GM19238 (cell line): ENCODE results near the gene DCAF17.
A peak's percentile ranks its signal among the peaks of the same experiment; 100 is the strongest.

Experiments used
- DNase-seq: peaks from one replicate; pipeline ENCODE4 v3.0.0; 2011; ENCODE audit warnings: low spot score; ENCODE audit not compliant: insufficient read length

DCAF17 gene

GRCh38 chr2:171434013-171434989 is at the start of gene DCAF17:
DCAF17 (plus strand) TSS chr2:171434226; CDS start chr2:171434578, 352 bp downstream.
- peak; percentile 85 for DNase-seq

- no peak for DNase-seq
These were observed 47.4 kb upstream of the DCAF17 start for GRCh38 chr2:171386627-171387026.

GRCh38 chr2:171387052-171387451 is 47.0 kb upstream of the DCAF17 start:
- no peak for DNase-seq

GRCh38 chr2:171389325-171389724 is 44.7 kb upstream of the DCAF17 start:
- no peak for DNase-seq

GRCh38 chr2:171389780-171390179 is 44.2 kb upstream of the DCAF17 start:
- no peak for DNase-seq

GRCh38 chr2:171390941-171391516 is 43.0 kb upstream of the DCAF17 start:
- DNase-seq = no peak

- no peak for DNase-seq
These were observed 42.5 kb upstream of the DCAF17 start for GRCh38 chr2:171391532-171391931.

GRCh38 chr2:171393487-171393886 is 40.5 kb upstream of the DCAF17 start:
- DNase-seq = no peak

GRCh38 chr2:171394164-171394740 is 39.8 kb upstream of the DCAF17 start:
- DNase-seq = no peak

- no peak for DNase-seq
These were observed 34.7 kb upstream of the DCAF17 start for GRCh38 chr2:171399292-171399691.

GRCh38 chr2:171400395-171400794 is 33.6 kb upstream of the DCAF17 start:
- DNase-seq = no peak

GRCh38 chr2:171401947-171402346 is 32.1 kb upstream of the DCAF17 start:
- DNase-seq = no peak

- no peak for DNase-seq
These were observed 31.0 kb upstream of the DCAF17 start for GRCh38 chr2:171402906-171403580.

- no peak for DNase-seq
These were observed 29.8 kb upstream of the DCAF17 start for GRCh38 chr2:171404261-171404660.

- no peak for DNase-seq
These were observed 29.3 kb upstream of the DCAF17 start for GRCh38 chr2:171404719-171405118.

- no peak for DNase-seq
These were observed 28.5 kb upstream of the DCAF17 start for GRCh38 chr2:171405546-171405945.

- no peak for DNase-seq
These were observed 28.0 kb upstream of the DCAF17 start for GRCh38 chr2:171406044-171406443.

- no peak for DNase-seq
These were observed 26.9 kb upstream of the DCAF17 start for GRCh38 chr2:171407030-171407675.

GRCh38 chr2:171407676-171408044 is 26.4 kb upstream of the DCAF17 start:
- no peak for DNase-seq

GRCh38 chr2:171409436-171409971 is 24.5 kb upstream of the DCAF17 start:
- DNase-seq = no peak

GRCh38 chr2:171410101-171410500 is 23.9 kb upstream of the DCAF17 start:
- DNase-seq = no peak
